ENCODE results near the gene MCM10.

GRCh38 chr10:13222566-13222965 is 61.2 kb downstream of the MCM10 start:
- TF ChIP-seq ETS1 (IDR thresholded peaks at IDR 0.05) (no peak), CTCF (conservative IDR thresholded peaks at IDR 0.05; ENCODE audit: low read depth in 2 of 2) (no peak), REST (IDR thresholded peaks at IDR 0.05; ENCODE audit: unreplicated experiment) (no peak), POLR2AphosphoS5 (IDR thresholded peaks at IDR 0.05; ENCODE audit: low read depth) (no peak), EZH2 (IDR thresholded peaks at IDR 0.05; ENCODE audit: low read depth, unreplicated experiment) (no peak), EZH2phosphoT487 (IDR thresholded peaks at IDR 0.05; ENCODE audit: unreplicated experiment) (no peak), NANOG (IDR thresholded peaks at IDR 0.05; ENCODE audit: borderline replicate concordance) (no peak), JUNB (IDR thresholded peaks at IDR 0.05; ENCODE audit: unreplicated experiment) (no peak), STAT1 (IDR thresholded peaks at IDR 0.05; ENCODE audit: unreplicated experiment) (no peak)
- TF ChIP-seq, protein P1, sequence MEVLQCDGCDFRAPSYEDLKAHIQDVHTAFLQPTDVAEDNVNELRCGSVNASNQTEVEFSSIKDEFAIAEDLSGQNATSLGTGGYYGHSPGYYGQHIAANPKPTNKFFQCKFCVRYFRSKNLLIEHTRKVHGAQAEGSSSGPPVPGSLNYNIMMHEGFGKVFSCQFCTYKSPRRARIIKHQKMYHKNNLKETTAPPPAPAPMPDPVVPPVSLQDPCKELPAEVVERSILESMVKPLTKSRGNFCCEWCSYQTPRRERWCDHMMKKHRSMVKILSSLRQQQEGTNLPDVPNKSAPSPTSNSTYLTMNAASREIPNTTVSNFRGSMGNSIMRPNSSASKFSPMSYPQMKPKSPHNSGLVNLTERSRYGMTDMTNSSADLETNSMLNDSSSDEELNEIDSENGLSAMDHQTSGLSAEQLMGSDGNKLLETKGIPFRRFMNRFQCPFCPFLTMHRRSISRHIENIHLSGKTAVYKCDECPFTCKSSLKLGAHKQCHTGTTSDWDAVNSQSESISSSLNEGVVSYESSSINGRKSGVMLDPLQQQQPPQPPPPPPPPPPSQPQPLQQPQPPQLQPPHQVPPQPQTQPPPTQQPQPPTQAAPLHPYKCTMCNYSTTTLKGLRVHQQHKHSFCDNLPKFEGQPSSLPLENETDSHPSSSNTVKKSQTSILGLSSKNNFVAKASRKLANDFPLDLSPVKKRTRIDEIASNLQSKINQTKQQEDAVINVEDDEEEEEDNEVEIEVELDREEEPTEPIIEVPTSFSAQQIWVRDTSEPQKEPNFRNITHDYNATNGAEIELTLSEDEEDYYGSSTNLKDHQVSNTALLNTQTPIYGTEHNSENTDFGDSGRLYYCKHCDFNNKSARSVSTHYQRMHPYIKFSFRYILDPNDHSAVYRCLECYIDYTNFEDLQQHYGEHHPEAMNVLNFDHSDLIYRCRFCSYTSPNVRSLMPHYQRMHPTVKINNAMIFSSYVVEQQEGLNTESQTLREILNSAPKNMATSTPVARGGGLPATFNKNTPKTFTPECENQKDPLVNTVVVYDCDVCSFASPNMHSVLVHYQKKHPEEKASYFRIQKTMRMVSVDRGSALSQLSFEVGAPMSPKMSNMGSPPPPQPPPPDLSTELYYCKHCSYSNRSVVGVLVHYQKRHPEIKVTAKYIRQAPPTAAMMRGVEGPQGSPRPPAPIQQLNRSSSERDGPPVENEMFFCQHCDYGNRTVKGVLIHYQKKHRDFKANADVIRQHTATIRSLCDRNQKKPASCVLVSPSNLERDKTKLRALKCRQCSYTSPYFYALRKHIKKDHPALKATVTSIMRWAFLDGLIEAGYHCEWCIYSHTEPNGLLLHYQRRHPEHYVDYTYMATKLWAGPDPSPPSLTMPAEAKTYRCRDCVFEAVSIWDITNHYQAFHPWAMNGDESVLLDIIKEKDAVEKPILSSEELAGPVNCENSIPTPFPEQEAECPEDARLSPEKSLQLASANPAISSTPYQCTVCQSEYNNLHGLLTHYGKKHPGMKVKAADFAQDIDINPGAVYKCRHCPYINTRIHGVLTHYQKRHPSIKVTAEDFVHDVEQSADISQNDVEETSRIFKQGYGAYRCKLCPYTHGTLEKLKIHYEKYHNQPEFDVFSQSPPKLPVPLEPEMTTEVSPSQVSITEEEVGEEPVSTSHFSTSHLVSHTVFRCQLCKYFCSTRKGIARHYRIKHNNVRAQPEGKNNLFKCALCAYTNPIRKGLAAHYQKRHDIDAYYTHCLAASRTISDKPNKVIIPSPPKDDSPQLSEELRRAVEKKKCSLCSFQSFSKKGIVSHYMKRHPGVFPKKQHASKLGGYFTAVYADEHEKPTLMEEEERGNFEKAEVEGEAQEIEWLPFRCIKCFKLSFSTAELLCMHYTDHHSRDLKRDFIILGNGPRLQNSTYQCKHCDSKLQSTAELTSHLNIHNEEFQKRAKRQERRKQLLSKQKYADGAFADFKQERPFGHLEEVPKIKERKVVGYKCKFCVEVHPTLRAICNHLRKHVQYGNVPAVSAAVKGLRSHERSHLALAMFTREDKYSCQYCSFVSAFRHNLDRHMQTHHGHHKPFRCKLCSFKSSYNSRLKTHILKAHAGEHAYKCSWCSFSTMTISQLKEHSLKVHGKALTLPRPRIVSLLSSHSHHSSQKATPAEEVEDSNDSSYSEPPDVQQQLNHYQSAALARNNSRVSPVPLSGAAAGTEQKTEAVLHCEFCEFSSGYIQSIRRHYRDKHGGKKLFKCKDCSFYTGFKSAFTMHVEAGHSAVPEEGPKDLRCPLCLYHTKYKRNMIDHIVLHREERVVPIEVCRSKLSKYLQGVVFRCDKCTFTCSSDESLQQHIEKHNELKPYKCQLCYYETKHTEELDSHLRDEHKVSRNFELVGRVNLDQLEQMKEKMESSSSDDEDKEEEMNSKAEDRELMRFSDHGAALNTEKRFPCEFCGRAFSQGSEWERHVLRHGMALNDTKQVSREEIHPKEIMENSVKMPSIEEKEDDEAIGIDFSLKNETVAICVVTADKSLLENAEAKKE (CRISPR knock-in tag; IDR thresholded peaks at IDR 0.05) = no peak

All from GM23338 (cell line).